ENCODE data around the gene ENDOU.
"Not testable (repeated sequence)": the region's sequence is repeated elsewhere in the genome, so short reads cannot be mapped to it uniquely, and the experiment has no call there.

The ENDOU gene

GRCh38 chr12:47672068-47672467 lies 53.2 kb downstream of the ENDOU start:
- no peak for DNase-seq

- not testable (repeated sequence) for DNase-seq
Measured at GRCh38 chr12:47667935-47668334, 57.4 kb downstream of the ENDOU start.

Data from CD4-positive, alpha-beta T cell treated with Interleukin-4 for 4 hours (primary cell).